Endothelial cell of umbilical vein (primary cell): ENCODE data around the gene PTBP2. TPM values are rescaled to one million over a fixed set of nuclear protein-coding genes. Genes with fewer than 3 reads are reported as not detected.

Experiments used
- BruUV-seq: library from RNA; stranded (reverse); fragments of 400-500 nt; replicated peaks from 2 replicates; lab custom pipeline; 2021; lab: Mats Ljungman, UMichigan
- CTCF ChIA-PET: fragments of 300-600, 350-600 bp; sonication (Branson Sonifier 250); formaldehyde crosslinking; loops from one replicate; lab custom pipeline; 2021; ENCODE audit warnings: antibody characterized with exemption, inconsistent platforms; lab: Charles Lee
- POLR2A ChIA-PET: fragments of 300-600, 350-600 bp; sonication (Branson Sonifier 250); formaldehyde crosslinking; loops from one replicate; lab custom pipeline; 2021; ENCODE audit warnings: antibody characterized with exemption, inconsistent platforms; lab: Charles Lee
- DNase-seq: peaks from one replicate; pipeline ENCODE4 v3.0.0-alpha.2; 2011; ENCODE audit warnings: low read depth, low spot score
- FAIRE-seq: peaks from 2 replicates; lab custom pipeline; 2011; peaks lifted over from hg19 to GRCh38; lab: Jason Lieb, UNC
- H2AFZ ChIP-seq: 2 replicates; pipeline ENCODE4 v1.6.0; 2012; ENCODE audit warnings: low read depth, low read length, control low read depth, inconsistent platforms
- H3K27ac ChIP-seq: 2 replicates; pipeline ENCODE4 v1.5.1; 2011; ENCODE audit warnings: low read depth, mild to moderate bottlenecking, control low read depth, low read length, moderate library complexity; ENCODE audit not compliant: insufficient read depth
- H3K27me3 ChIP-seq, 2 experiments: 2 replicates each; pipeline versions ENCODE4 v1.6.0 to v1.6.1; 2011; ENCODE audit warnings: low read length in 2 of 2, mixed read lengths in 1 of 2; ENCODE audit not compliant: control insufficient read depth in 2 of 2, insufficient read depth in 2 of 2
- H3K36me3 ChIP-seq, 2 experiments: 2 replicates in 1 of 2; 3 replicates in 1 of 2; pipeline ENCODE4 v1.5.1; 2011; ENCODE audit warnings: low read length in 2 of 2, mild to moderate bottlenecking in 1 of 2, moderate library complexity in 1 of 2; ENCODE audit not compliant: control insufficient read depth in 2 of 2, insufficient read depth in 2 of 2; ENCODE audit errors: extremely low read depth in 1 of 2
- H3K4me1 ChIP-seq: 3 replicates; pipeline ENCODE4 v1.5.1; 2011; ENCODE audit warnings: mild to moderate bottlenecking, low read length; ENCODE audit not compliant: control insufficient read depth, insufficient read depth; ENCODE audit errors: extremely low read depth
- H3K4me2 ChIP-seq: 2 replicates; pipeline ENCODE4 v1.6.1; 2011; ENCODE audit warnings: low read length, control low read depth, mixed read lengths; ENCODE audit not compliant: insufficient read depth
- H3K4me3 ChIP-seq, 3 experiments: fragments of 200-600 bp in 1 of 3; sonication (generic), shearing (Covaris generic) in 1 of 3; replicated peaks in 1 of 3; 2 replicates each; pipeline ENCODE4 v1.5.1; 2011 to 2016; ENCODE audit warnings: control low read depth in 3 of 3, low read length in 3 of 3, mild to moderate bottlenecking in 2 of 3, inconsistent platforms in 1 of 3, low read depth in 1 of 3, moderate library complexity in 1 of 3; ENCODE audit not compliant: insufficient read depth in 1 of 3
- H3K79me2 ChIP-seq: 2 replicates; pipeline ENCODE4 v1.6.0; 2012; ENCODE audit warnings: low read length, inconsistent platforms; ENCODE audit not compliant: control insufficient read depth, insufficient read depth
- H3K9ac ChIP-seq: replicated peaks from 2 replicates; pipeline ENCODE3; 2011; ENCODE audit warnings: low read length, control low read depth; ENCODE audit not compliant: insufficient read depth; ENCODE audit errors: extremely low read depth
- H3K9me1 ChIP-seq: replicated peaks from 3 replicates; pipeline ENCODE4 v1.6.0; 2011; ENCODE audit warnings: mild to moderate bottlenecking, low read length; ENCODE audit not compliant: control insufficient read depth, insufficient read depth; ENCODE audit errors: extremely low read depth
- H3K9me3 ChIP-seq: replicated peaks from 2 replicates; pipeline ENCODE4 v1.5.1; 2012; ENCODE audit warnings: low read length, inconsistent platforms; ENCODE audit not compliant: control insufficient read depth, insufficient read depth
- H4K20me1 ChIP-seq: replicated peaks from 2 replicates; pipeline ENCODE3; 2011; ENCODE audit warnings: mild to moderate bottlenecking, low read length; ENCODE audit not compliant: control insufficient read depth, insufficient read depth; ENCODE audit errors: extremely low read depth
- CTCF ChIP-seq, 2 donors: IDR thresholded peaks; 1 replicate in 1 of 2; 2 replicates in 1 of 2; pipeline ENCODE4 v1.5.1; 2011; ENCODE audit warnings: low read length in 2 of 2, mild to moderate bottlenecking in 2 of 2, moderate library complexity in 2 of 2, control low read depth in 1 of 2, inconsistent platforms in 1 of 2, low read depth in 1 of 2; ENCODE audit not compliant: insufficient read depth in 1 of 2; ENCODE audit errors: extremely low read depth in 1 of 2
- EZH2 ChIP-seq: IDR thresholded peaks from 2 replicates; pipeline ENCODE4 v1.6.1; 2012; ENCODE audit warnings: borderline replicate concordance, low read depth, mild to moderate bottlenecking, moderate library complexity, low read length, inconsistent platforms; ENCODE audit not compliant: severe bottlenecking
- FOS ChIP-seq: IDR thresholded peaks from 2 replicates; pipeline ENCODE4 v1.6.1; 2011; ENCODE audit warnings: mild to moderate bottlenecking, low read length, moderate library complexity, borderline replicate concordance; ENCODE audit not compliant: insufficient read depth
- GATA2 ChIP-seq: IDR thresholded peaks from 2 replicates; pipeline ENCODE4 v1.7.0; 2011; ENCODE audit warnings: low read depth, mild to moderate bottlenecking, moderate library complexity, mixed read lengths, low read length; ENCODE audit not compliant: insufficient read length, insufficient read depth
- JUN ChIP-seq: IDR thresholded peaks from 2 replicates; pipeline ENCODE4 v1.6.1; 2011; ENCODE audit warnings: borderline replicate concordance, low read depth; ENCODE audit not compliant: insufficient read length, insufficient read depth
- MYC ChIP-seq: IDR thresholded peaks from one replicate; pipeline ENCODE4 v1.6.1; 2011; ENCODE audit warnings: mild to moderate bottlenecking, low read depth, low read length
- POLR2A ChIP-seq: IDR thresholded peaks from 2 replicates; pipeline ENCODE4 v1.6.1; 2012; ENCODE audit warnings: low read depth, mild to moderate bottlenecking, control low read depth, low read length
- POLR2AphosphoS5 ChIP-seq: IDR thresholded peaks from 2 replicates; pipeline ENCODE4 v1.6.1; 2012; ENCODE audit warnings: low read depth, mild to moderate bottlenecking, control low read depth, low read length, moderate library complexity; ENCODE audit not compliant: insufficient read depth
- dilution Hi-C: fragments of 300-500 bp; cut with MboI; formaldehyde crosslinking; loops from one replicate; pipeline ENCODE4 v1.15.0; 2019; ENCODE audit warnings: low sequenced_read_pairs; ENCODE audit not compliant: extremely low pct_ligation_motif_present
- intact Hi-C: fragments of 100-400 bp; cut with micrococcal nuclease; formaldehyde crosslinking; loops from one replicate; pipeline ENCODE4 v1.10.0; 2022
- polyA plus RNA-seq, 4 experiments: library from polyadenylated mRNA; depleted of rRNA in 3 of 4; stranded (reverse) in 3 of 4; unstranded in 1 of 4; fragments of >200 nt; gene quantifications; 2 replicates each; pipeline versions ENCODE4 v1.2.1 to v1.2.3, GENCODE V29; 2011 to 2012; ENCODE audit warnings: missing spikeins in 1 of 4
- total RNA-seq: library from RNA; stranded (reverse); gene quantifications from 2 replicates; pipeline ENCODE4 v1.2.3, GENCODE V29; 2021
- TF ChIP-seq, protein P1 (sequence below): IDR thresholded peaks from 2 replicates; pipeline ENCODE4 v1.6.1; 2011; ENCODE audit not compliant: insufficient read depth, insufficient read length

Gene PTBP2
- total and polyA plus RNA-seq, 2 donors (not counting 3 experiments of a cell fraction or from before 2014, with no cell fraction given), result 7.7 to 27.0 TPM

- TF ChIP-seq, protein P1, sequence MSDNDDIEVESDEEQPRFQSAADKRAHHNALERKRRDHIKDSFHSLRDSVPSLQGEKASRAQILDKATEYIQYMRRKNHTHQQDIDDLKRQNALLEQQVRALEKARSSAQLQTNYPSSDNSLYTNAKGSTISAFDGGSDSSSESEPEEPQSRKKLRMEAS, result no peak
- TF ChIP-seq EZH2, result no peak
- no peak for TF ChIP-seq POLR2A
- TF ChIP-seq POLR2AphosphoS5, result no peak
- TF ChIP-seq CTCF (IDR thresholded peaks at IDR 0.05; ENCODE audit: extremely low read depth in 1 of 2, insufficient read depth in 1 of 2, low read depth in 1 of 2, low read length in 2 of 2), result no peak
- no peak for TF ChIP-seq JUN
- TF ChIP-seq MYC, result no peak
- TF ChIP-seq GATA2, result no peak
- no peak for TF ChIP-seq FOS
- Histone ChIP-seq H2AFZ (no peak overlapping the region), H4K20me1 (no peaks in the 10 kb centered on the region), H3K9me1 (no peaks in the 10 kb centered on the region), H3K79me2 (no peaks in the 10 kb centered on the region), H3K9ac (no peak overlapping the region), H3K27ac (no peak overlapping the region), H3K36me3 (no peaks in the 10 kb centered on the region), H3K4me1 (no peaks in the 10 kb centered on the region), H3K4me2 (no peak overlapping the region), H3K4me3 (no peak overlapping the region), H3K9me3 (no peaks in the 10 kb centered on the region), H3K27me3 (no peaks in the 10 kb centered on the region)
- POLR2A ChIA-PET, result no interaction called here
- CTCF ChIA-PET, result no interaction called here
- BruUV-seq, result no TSS peak
- FAIRE-seq, result no peak
- no peak for DNase-seq
- intact Hi-C loops (no loop called here), dilution Hi-C loops (no loop called here)
These were observed 37.7 kb upstream of the PTBP2 start for GRCh38 chr1:96683931-96684330.
